H9 (cell line): Measurements from ENCODE around the gene RAB4B. TPM values are rescaled to one million over a fixed set of nuclear protein-coding genes. Genes with fewer than 3 reads are reported as not detected.
"Not testable (repeated sequence)": the region's sequence is repeated elsewhere in the genome, so short reads cannot be mapped to it uniquely, and the experiment has no call there.

Experiments used
- DNase-seq: peaks from one replicate; pipeline ENCODE4 v3.0.0-alpha.2; 2017
- H2AFZ ChIP-seq: one replicate; pipeline ENCODE4 v1.6.1; 2013; ENCODE audit warnings: mild to moderate bottlenecking, low read length, control low read depth, moderate library complexity
- H2AK5ac ChIP-seq: 2 replicates; pipeline ENCODE4 v1.6.1; 2013; ENCODE audit warnings: low read length, control low read depth, mixed read lengths; ENCODE audit not compliant: insufficient read length
- H2BK120ac ChIP-seq: one replicate; pipeline ENCODE4 v1.6.1; 2013; ENCODE audit warnings: low read depth, mild to moderate bottlenecking, low read length, control low read depth, inconsistent platforms; ENCODE audit not compliant: poor library complexity, severe bottlenecking
- H2BK12ac ChIP-seq: 2 replicates; pipeline ENCODE4 v1.6.1; 2013; ENCODE audit warnings: low read length, control low read depth, mixed read lengths, low read depth; ENCODE audit not compliant: insufficient read length
- H2BK15ac ChIP-seq: 2 replicates; pipeline ENCODE4 v1.6.1; 2013; ENCODE audit warnings: low read depth, low read length, control low read depth
- H2BK20ac ChIP-seq: one replicate; pipeline ENCODE4 v1.6.1; 2013; ENCODE audit warnings: low read depth, mild to moderate bottlenecking, low read length, control low read depth, inconsistent platforms; ENCODE audit not compliant: poor library complexity, severe bottlenecking
- H2BK5ac ChIP-seq: 2 replicates; pipeline ENCODE4 v1.6.1; 2013; ENCODE audit warnings: low read length, control low read depth, mixed read lengths; ENCODE audit not compliant: insufficient read length
- H3K14ac ChIP-seq: 2 replicates; pipeline ENCODE4 v1.6.1; 2013; ENCODE audit warnings: low read length, control low read depth; ENCODE audit not compliant: insufficient read depth
- H3K18ac ChIP-seq: 2 replicates; pipeline ENCODE4 v1.6.1; 2013; ENCODE audit warnings: low read depth, mild to moderate bottlenecking, mixed read lengths, low read length, control low read depth; ENCODE audit not compliant: insufficient read length
- H3K23ac ChIP-seq: 2 replicates; pipeline ENCODE4 v1.6.1; 2013; ENCODE audit warnings: low read length, control low read depth, mixed read lengths, low read depth; ENCODE audit not compliant: insufficient read length
- H3K23me2 ChIP-seq: 2 replicates; pipeline ENCODE4 v1.6.1; 2013; ENCODE audit warnings: low read depth, mild to moderate bottlenecking, mixed read lengths, low read length, control low read depth; ENCODE audit not compliant: insufficient read length, poor library complexity, severe bottlenecking
- H3K27ac ChIP-seq: 2 replicates; pipeline ENCODE4 v1.5.1; 2013; ENCODE audit warnings: low read length, control low read depth, mixed read lengths, low read depth; ENCODE audit not compliant: insufficient read length
- H3K27me3 ChIP-seq: 2 replicates; pipeline ENCODE4 v1.6.1; 2013; ENCODE audit warnings: low read length, control low read depth, inconsistent platforms; ENCODE audit not compliant: insufficient read depth
- H3K4ac ChIP-seq: 2 replicates; pipeline ENCODE4 v1.6.1; 2013; ENCODE audit warnings: low read depth, mild to moderate bottlenecking, control low read depth, inconsistent platforms, low read length, moderate library complexity
- H3K4me1 ChIP-seq: 2 replicates; pipeline ENCODE4 v1.6.1; 2013; ENCODE audit warnings: low read length, control low read depth, inconsistent platforms; ENCODE audit not compliant: insufficient read depth
- H3K4me2 ChIP-seq: 2 replicates; pipeline ENCODE4 v1.6.1; 2013; ENCODE audit warnings: low read length, control low read depth, mixed read lengths; ENCODE audit not compliant: insufficient read length, insufficient read depth
- H3K56ac ChIP-seq: 2 replicates; pipeline ENCODE4 v1.6.1; 2013; ENCODE audit warnings: low read depth, mild to moderate bottlenecking, mixed read lengths, low read length, control low read depth; ENCODE audit not compliant: insufficient read length
- H3K79me1 ChIP-seq: 2 replicates; pipeline ENCODE4 v1.6.1; 2013; ENCODE audit warnings: low read depth, mild to moderate bottlenecking, moderate library complexity, low read length, control low read depth, inconsistent platforms; ENCODE audit not compliant: insufficient read depth, poor library complexity, severe bottlenecking
- H3K79me2 ChIP-seq: 2 replicates; pipeline ENCODE4 v1.6.1; 2013; ENCODE audit warnings: low read length, control low read depth, inconsistent platforms; ENCODE audit not compliant: insufficient read depth
- H3K9ac ChIP-seq: 2 replicates; pipeline ENCODE4 v1.6.1; 2013; ENCODE audit warnings: low read length, control low read depth, mixed read lengths; ENCODE audit not compliant: insufficient read length; ENCODE audit errors: extremely low read depth
- H3K9me3 ChIP-seq: one replicate; pipeline ENCODE4 v1.6.1; 2013; ENCODE audit warnings: low read depth, low read length, inconsistent platforms; ENCODE audit not compliant: control insufficient read depth
- H3T11ph ChIP-seq: one replicate; pipeline ENCODE4 v1.6.1; 2013; ENCODE audit warnings: mild to moderate bottlenecking, low read length, control low read depth, inconsistent platforms
- H4K20me1 ChIP-seq: one replicate; pipeline ENCODE4 v1.6.1; 2013; ENCODE audit not compliant: control insufficient read depth, insufficient read length, insufficient read depth
- H4K5ac ChIP-seq: 2 replicates; pipeline ENCODE4 v1.6.1; 2013; ENCODE audit warnings: low read depth, mild to moderate bottlenecking, mixed read lengths, low read length, control low read depth; ENCODE audit not compliant: insufficient read length
- H4K8ac ChIP-seq: replicated peaks from 2 replicates; pipeline ENCODE4 v1.6.1; 2013; ENCODE audit warnings: low read length, control low read depth, mixed read lengths, low read depth; ENCODE audit not compliant: insufficient read length
- H4K91ac ChIP-seq: 2 replicates; pipeline ENCODE4 v1.6.1; 2013; ENCODE audit warnings: low read depth, mild to moderate bottlenecking, moderate library complexity, mixed read lengths, low read length, control low read depth; ENCODE audit not compliant: insufficient read length
- H3K27ac Mint-ChIP-seq, 3 experiments: 2 replicates in 2 of 3; 3 replicates in 1 of 3; pipeline ENCODE4 v1.8.0; 2020 to 2021; ENCODE audit warnings: mixed read lengths in 3 of 3, mild to moderate bottlenecking in 1 of 3, moderate library complexity in 1 of 3
- H3K27me3 Mint-ChIP-seq: 2 replicates; pipeline ENCODE4 v1.8.0; 2021; ENCODE audit warnings: low read depth, mild to moderate bottlenecking, moderate library complexity, mixed read lengths
- H3K36me3 Mint-ChIP-seq, 3 experiments: 2 replicates in 2 of 3; 3 replicates in 1 of 3; pipeline ENCODE4 v1.8.0; 2020 to 2021; ENCODE audit warnings: low read depth in 3 of 3, mixed read lengths in 3 of 3; ENCODE audit not compliant: insufficient read depth in 1 of 3
- H3K4me1 Mint-ChIP-seq, 2 experiments: 2 replicates each; pipeline ENCODE4 v1.8.0; 2020; ENCODE audit warnings: mixed read lengths in 2 of 2
- H3K4me3 Mint-ChIP-seq, 2 experiments: 2 replicates in 1 of 2; 3 replicates in 1 of 2; pipeline ENCODE4 v1.8.0; 2020 to 2021; ENCODE audit warnings: mild to moderate bottlenecking in 2 of 2, mixed read lengths in 2 of 2, moderate library complexity in 1 of 2
- H3K9me3 Mint-ChIP-seq, 2 experiments: 2 replicates in 1 of 2; 3 replicates in 1 of 2; pipeline ENCODE4 v1.8.0; 2020; ENCODE audit warnings: mild to moderate bottlenecking in 2 of 2, mixed read lengths in 2 of 2, moderate library complexity in 1 of 2
- WGBS: extraction: QIAGEN DNeasy Blood & Tissue Kit; methylation state at CpG from one replicate; pipeline ENCODE4 v1.1.7; 2013; ENCODE audit warnings: missing lambda C conversion rate, low lambda C conversion rate, mixed read lengths; ENCODE audit not compliant: insufficient read length; ENCODE audit errors: extremely low coverage; 5-methylcytosine and 5-hydroxymethylcytosine counted together
- total RNA-seq: library from RNA; stranded (reverse); gene quantifications from 2 replicates; pipeline ENCODE4 v1.2.1, GENCODE V29; 2021

RAB4B gene
- total RNA-seq, 1 experiment from 2014 or later, result 26.8 TPM

- not testable (repeated sequence) for H3K4me2 ChIP-seq, H3K79me1 ChIP-seq, H3K4me3 Mint-ChIP-seq, H4K91ac ChIP-seq, H4K5ac ChIP-seq, DNase-seq, H3K18ac ChIP-seq, H3K27ac Mint-ChIP-seq, H3K4ac ChIP-seq, H3T11ph ChIP-seq, H2BK15ac ChIP-seq, H3K23ac ChIP-seq, H3K9me3 ChIP-seq, H3K79me2 ChIP-seq, H3K56ac ChIP-seq, H3K23me2 ChIP-seq, H3K9ac ChIP-seq, H4K8ac ChIP-seq, H3K14ac ChIP-seq, H3K9me3 Mint-ChIP-seq, H3K27ac ChIP-seq, H3K36me3 Mint-ChIP-seq, H2BK20ac ChIP-seq, H2BK12ac ChIP-seq, H3K4me1 ChIP-seq, H3K27me3 ChIP-seq, H2BK120ac ChIP-seq, H3K27me3 Mint-ChIP-seq, H3K4me1 Mint-ChIP-seq, H2AK5ac ChIP-seq, H4K20me1 ChIP-seq, H2BK5ac ChIP-seq, H2AFZ ChIP-seq
- WGBS, result no CpG with 5 or more reads among the region's 7 CpGs
These were observed 55.9 kb downstream of the RAB4B start for GRCh38 chr19:40833728-40834533.
